ENCODE data around the gene UVSSA. TPM values are rescaled to one million over a fixed set of nuclear protein-coding genes. Genes with fewer than 3 reads are reported as not detected.

The UVSSA gene
- total and polyA plus RNA-seq, 9 of the 15 experiments (the other 6 are each of a cell fraction or from before 2014, with no cell fraction given) = 0.21 to 14.6 (median 3.3) TPM

DNA sequence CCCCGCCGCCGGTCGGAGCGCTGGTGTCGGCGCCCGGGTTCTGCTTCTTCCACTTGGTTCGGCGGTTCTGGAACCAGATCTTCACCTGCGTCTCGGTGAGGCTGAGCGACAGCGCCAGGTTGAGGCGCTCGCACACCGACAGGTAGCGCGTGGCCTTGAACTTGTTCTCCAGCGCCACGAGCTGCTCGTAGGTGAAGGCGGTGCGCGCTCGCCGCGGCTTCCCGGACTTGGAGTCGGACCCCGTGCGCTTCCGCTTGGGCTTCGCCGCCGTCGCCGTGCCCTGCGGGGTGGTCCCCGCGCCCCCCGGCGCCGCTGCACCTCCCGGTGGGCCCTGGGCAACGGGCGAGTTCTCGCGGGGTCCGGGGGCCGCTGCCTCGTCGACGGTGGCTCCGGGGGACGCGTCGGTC lies 56.2 kb downstream of the UVSSA start:
- Histone ChIP-seq H3K9me3 (replicated peaks; ENCODE audit: control insufficient read depth, insufficient read depth, low read depth, low read length) (no peaks in the 10 kb centered on the region; the same call in 1 of the 2 replicates), H2AFZ (ENCODE audit: low read depth, low read length) (no peak overlapping the region), H3K79me2 (ENCODE audit: control insufficient read depth, insufficient read depth, low read length) (no peaks in the 10 kb centered on the region), H3K27ac (ENCODE audit: extremely low read depth, low read depth, low read length) (no peak overlapping the region), H3K9me1 (ENCODE audit: control insufficient read depth, insufficient read depth, low read length) (no peaks in the 10 kb centered on the region), H3K9ac (ENCODE audit: insufficient read depth in 1 of 2, low read depth in 2 of 2, low read length in 2 of 2) (no peak overlapping the region), H4K20me1 (replicated peaks; ENCODE audit: control insufficient read depth, insufficient read depth, low read length) (no peaks in the 10 kb centered on the region), H3K4me2 (ENCODE audit: insufficient read depth, low read length) (no peak overlapping the region), H3K27me3 (ENCODE audit: control insufficient read depth in 2 of 2, insufficient read depth in 2 of 2, low read length in 2 of 2) (peaks cover 9 to 45% of the 10 kb centered on the region in 2 experiments; a peak in 3 of 5 replicates), H3K4me3 (no peak overlapping the region), H3K36me3 (ENCODE audit: control insufficient read depth, insufficient read depth, low read length) (no peaks in the 10 kb centered on the region), H3K4me1 (replicated peaks in 1 of 2; ENCODE audit: control insufficient read depth in 2 of 2, insufficient read depth in 2 of 2, low read length in 2 of 2) (peaks cover 3 to 36% of the 10 kb centered on the region in 2 experiments; a peak in 3 of 5 replicates)
- ChIA-PET CTCF (ENCODE audit: low intra/inter-chr PET ratio) (no interaction called here), POLR2A (no interaction called here)
- whole genome bisulfite sequencing (ENCODE audit: insufficient coverage, low coverage, missing lambda C conversion rate) = 88% methylated on average over 10 of the region's 58 CpGs
- FAIRE-seq (no peak), DNase-seq (ENCODE audit: extremely low read depth in 1 of 4, low spot score in 3 of 4) (no peak), ATAC-seq (no peak)
- BruUV-seq (replicated peaks) = no TSS peak
- intact Hi-C loops (cut with micrococcal nuclease) = no loop called here
- in situ Hi-C loops (cut with MboI) = no loop called here
- TF ChIP-seq ZNF253 (CRISPR knock-in tag; conservative IDR thresholded peaks at IDR 0.05) (no peak), NUFIP1 (IDR thresholded peaks at IDR 0.05; ENCODE audit: partially characterized antibody) (no peak), ZNF398 (CRISPR knock-in tag; IDR thresholded peaks at IDR 0.05) (no peak), FIP1L1 (IDR thresholded peaks at IDR 0.05; ENCODE audit: low read depth, low read length, poor library complexity, severe bottlenecking) (no peak), ZNF778 (CRISPR knock-in tag; IDR thresholded peaks at IDR 0.05) (no peak), NFATC3 (IDR thresholded peaks at IDR 0.05) (no peak), CHD2 (IDR thresholded peaks at IDR 0.05; ENCODE audit: low read depth, low read length) (no peak), PHF8 (IDR thresholded peaks at IDR 0.05; ENCODE audit: borderline replicate concordance, low read length) (no peak), MED1 (CRISPR knock-in tag; IDR thresholded peaks at IDR 0.05; ENCODE audit: borderline replicate concordance) (no peak), FUS (optimal IDR thresholded peaks at IDR 0.05; ENCODE audit: low read depth, low read length) (no peak), DDX20 (tag; IDR thresholded peaks at IDR 0.05; ENCODE audit: low read depth) (no peak), GTF2B (IDR thresholded peaks at IDR 0.05; ENCODE audit: extremely low read depth, insufficient read length) (no peak), POLR2B (IDR thresholded peaks at IDR 0.05; ENCODE audit: low read depth, partially characterized antibody) (no peak), HOXB6 (CRISPR knock-in tag; IDR thresholded peaks at IDR 0.05; ENCODE audit: borderline replicate concordance) (no peak), ZEB2 (IDR thresholded peaks at IDR 0.05) (no peak), RB1 (IDR thresholded peaks at IDR 0.05; ENCODE audit: low read depth) (no peak)
- TF ChIP-seq, protein P1, sequence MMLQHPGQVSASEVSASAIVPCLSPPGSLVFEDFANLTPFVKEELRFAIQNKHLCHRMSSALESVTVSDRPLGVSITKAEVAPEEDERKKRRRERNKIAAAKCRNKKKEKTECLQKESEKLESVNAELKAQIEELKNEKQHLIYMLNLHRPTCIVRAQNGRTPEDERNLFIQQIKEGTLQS (IDR thresholded peaks at IDR 0.05) = no peak
- TF ChIP-seq, protein P1 (CRISPR knock-in tag; conservative IDR thresholded peaks at IDR 0.05) = no peak
- TF ChIP-seq, protein P2, sequence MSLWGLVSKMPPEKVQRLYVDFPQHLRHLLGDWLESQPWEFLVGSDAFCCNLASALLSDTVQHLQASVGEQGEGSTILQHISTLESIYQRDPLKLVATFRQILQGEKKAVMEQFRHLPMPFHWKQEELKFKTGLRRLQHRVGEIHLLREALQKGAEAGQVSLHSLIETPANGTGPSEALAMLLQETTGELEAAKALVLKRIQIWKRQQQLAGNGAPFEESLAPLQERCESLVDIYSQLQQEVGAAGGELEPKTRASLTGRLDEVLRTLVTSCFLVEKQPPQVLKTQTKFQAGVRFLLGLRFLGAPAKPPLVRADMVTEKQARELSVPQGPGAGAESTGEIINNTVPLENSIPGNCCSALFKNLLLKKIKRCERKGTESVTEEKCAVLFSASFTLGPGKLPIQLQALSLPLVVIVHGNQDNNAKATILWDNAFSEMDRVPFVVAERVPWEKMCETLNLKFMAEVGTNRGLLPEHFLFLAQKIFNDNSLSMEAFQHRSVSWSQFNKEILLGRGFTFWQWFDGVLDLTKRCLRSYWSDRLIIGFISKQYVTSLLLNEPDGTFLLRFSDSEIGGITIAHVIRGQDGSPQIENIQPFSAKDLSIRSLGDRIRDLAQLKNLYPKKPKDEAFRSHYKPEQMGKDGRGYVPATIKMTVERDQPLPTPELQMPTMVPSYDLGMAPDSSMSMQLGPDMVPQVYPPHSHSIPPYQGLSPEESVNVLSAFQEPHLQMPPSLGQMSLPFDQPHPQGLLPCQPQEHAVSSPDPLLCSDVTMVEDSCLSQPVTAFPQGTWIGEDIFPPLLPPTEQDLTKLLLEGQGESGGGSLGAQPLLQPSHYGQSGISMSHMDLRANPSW (CRISPR knock-in tag; IDR thresholded peaks at IDR 0.05) = no peak

Measured in K562 (cell line).